Measurements from ENCODE around the gene CD300A. TPM values are rescaled to one million over a fixed set of nuclear protein-coding genes. Genes with fewer than 3 reads are reported as not detected.

Gene CD300A
- total RNA-seq, 1 donor: not detected

DNA sequence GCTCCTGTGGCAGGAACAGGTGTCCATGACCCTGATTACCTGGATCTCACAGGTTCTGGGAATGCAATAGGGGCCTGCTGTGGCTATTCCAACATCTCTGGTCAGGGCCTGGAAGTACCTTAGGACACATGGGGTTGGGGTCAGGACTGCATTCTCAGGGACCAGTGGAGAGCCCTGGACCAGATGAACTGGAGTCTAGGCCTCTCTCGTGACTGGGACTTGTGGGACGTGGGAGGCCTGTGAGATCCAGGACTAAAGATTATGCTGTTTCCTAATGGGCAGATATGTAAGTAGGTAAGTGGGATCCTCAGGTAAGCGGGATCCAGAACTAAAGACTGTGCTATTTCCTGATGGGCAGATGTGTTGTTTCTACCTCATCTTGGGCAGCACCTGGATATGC lies 16.2 kb upstream of the CD300A start:
- no peak overlapping the region for H3K4me3 ChIP-seq (ENCODE audit: low read depth, low read length)
- no peak for DNase-seq (ENCODE audit: low read depth)
- TF ChIP-seq, protein P1, sequence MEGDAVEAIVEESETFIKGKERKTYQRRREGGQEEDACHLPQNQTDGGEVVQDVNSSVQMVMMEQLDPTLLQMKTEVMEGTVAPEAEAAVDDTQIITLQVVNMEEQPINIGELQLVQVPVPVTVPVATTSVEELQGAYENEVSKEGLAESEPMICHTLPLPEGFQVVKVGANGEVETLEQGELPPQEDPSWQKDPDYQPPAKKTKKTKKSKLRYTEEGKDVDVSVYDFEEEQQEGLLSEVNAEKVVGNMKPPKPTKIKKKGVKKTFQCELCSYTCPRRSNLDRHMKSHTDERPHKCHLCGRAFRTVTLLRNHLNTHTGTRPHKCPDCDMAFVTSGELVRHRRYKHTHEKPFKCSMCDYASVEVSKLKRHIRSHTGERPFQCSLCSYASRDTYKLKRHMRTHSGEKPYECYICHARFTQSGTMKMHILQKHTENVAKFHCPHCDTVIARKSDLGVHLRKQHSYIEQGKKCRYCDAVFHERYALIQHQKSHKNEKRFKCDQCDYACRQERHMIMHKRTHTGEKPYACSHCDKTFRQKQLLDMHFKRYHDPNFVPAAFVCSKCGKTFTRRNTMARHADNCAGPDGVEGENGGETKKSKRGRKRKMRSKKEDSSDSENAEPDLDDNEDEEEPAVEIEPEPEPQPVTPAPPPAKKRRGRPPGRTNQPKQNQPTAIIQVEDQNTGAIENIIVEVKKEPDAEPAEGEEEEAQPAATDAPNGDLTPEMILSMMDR (IDR thresholded peaks at IDR 0.05; ENCODE audit: insufficient read depth, low read length): no peak

GRCh38 chr17:74450925-74451403 lies 15.5 kb upstream of the CD300A start:
- TF ChIP-seq, protein P1 (IDR thresholded peaks at IDR 0.05; ENCODE audit: insufficient read depth, low read length): no peak
- H3K4me3 ChIP-seq (ENCODE audit: low read depth, low read length): no peak overlapping the region

GRCh38 chr17:74451557-74451956 lies 14.9 kb upstream of the CD300A start:
- TF ChIP-seq, protein P1 (IDR thresholded peaks at IDR 0.05; ENCODE audit: insufficient read depth, low read length): no peak
- DNase-seq (ENCODE audit: low read depth): no peak
- no peak overlapping the region for H3K4me3 ChIP-seq (ENCODE audit: low read depth, low read length)

More at GRCh38 chr17:74450925-74451403, 15.5 kb upstream of the CD300A start:
- DNase-seq (ENCODE audit: low read depth): no peak

GRCh38 chr17:74452033-74452840 lies 14.2 kb upstream of the CD300A start:
- no peak for DNase-seq (ENCODE audit: low read depth)
- H3K4me3 ChIP-seq (ENCODE audit: low read depth, low read length): no peak overlapping the region

DNA sequence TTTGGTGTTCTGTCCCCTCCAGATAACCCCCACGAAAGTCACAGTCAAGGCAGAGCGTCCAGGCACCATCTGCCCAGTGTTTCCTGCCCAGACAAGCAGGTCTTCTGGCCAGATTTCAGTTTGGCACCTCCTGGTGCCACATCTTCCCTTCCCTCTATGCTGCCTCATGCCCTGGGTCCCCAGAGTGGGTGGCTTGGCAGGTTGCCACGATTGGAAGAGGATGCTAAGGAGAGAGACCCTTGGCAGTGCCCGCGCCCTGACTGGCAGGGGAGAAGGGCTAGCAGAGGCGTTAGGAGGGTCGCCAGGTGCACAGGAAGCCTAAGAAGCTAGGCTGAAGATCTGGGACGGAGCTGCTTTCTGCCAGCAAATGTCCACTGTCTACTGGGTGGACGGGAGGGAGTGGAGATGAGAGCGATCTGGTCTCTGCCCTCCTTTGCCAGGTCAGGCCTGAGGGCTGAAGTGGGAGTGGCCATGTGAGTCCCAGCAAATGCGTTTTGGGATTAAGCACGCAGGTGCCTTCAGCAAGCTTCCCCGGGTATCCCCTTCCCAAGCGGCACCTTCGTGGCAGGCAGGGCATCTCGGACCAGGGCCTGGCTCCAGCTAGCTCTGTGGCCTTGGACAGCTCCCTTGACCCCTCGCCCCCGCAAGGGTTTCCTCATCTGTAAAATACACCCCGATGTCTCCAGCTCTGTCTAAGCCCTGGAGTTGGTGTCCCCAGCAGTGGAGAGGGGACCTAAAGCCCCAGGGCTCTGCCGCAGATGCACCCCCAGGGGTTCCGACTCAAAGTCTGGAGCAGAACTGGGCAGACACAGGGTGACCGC lies 13.4 kb upstream of the CD300A start:
- no peak for DNase-seq (ENCODE audit: low read depth)
- TF ChIP-seq, protein P1 (IDR thresholded peaks at IDR 0.05; ENCODE audit: insufficient read depth, low read length): no peak
- no peak overlapping the region for H3K4me3 ChIP-seq (ENCODE audit: low read depth, low read length)

More at GRCh38 chr17:74452033-74452840, 14.2 kb upstream of the CD300A start:
- TF ChIP-seq, protein P1 (IDR thresholded peaks at IDR 0.05; ENCODE audit: insufficient read depth, low read length): no peak

DNA sequence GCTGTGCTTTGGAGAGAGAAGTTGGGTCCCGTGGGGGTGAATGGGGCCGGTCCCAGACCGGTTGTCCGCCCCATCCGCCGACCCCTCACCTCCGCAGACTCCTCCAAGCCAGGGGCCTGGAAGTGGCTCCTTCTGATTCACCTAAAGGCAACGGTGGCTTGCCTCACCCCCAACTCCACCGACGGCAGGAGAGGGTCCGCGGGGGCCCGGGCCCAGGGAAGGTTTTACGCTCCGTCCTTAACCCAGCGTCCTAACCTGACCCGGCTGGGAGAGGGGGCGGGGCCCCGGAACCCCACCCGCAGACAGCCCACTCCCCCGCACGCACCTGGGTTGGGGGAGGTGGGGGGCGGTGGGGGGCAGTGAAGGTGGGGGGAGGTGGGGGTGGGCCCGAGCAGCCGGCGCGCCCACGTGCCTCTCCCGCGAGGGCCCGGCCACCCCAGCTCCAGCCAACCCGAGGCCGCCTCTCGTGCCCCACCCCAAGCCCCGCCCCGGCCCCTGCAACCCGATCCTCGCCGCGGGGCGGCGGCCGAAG lies 12.7 kb upstream of the CD300A start:
- TF ChIP-seq, protein P1 (IDR thresholded peaks at IDR 0.05; ENCODE audit: insufficient read depth, low read length): no peak
- no peak for DNase-seq (ENCODE audit: low read depth)
- H3K4me3 ChIP-seq (ENCODE audit: low read depth, low read length): peak overlapping the region; percentile 5
